GM21515 (cell line): Measurements from ENCODE around the gene PROKR1.
A peak's percentile ranks its signal among the peaks of the same experiment; 100 is the strongest.
"Not testable (repeated sequence)": the region's sequence is repeated elsewhere in the genome, so short reads cannot be mapped to it uniquely, and the experiment has no call there.

Experiments used
- ATAC-seq: cut with Tn5 transposase; IDR thresholded peaks from one replicate; pipeline ENCODE4 v1.9.1; 2021; ENCODE audit not compliant: unreplicated experiment

PROKR1 gene

DNA sequence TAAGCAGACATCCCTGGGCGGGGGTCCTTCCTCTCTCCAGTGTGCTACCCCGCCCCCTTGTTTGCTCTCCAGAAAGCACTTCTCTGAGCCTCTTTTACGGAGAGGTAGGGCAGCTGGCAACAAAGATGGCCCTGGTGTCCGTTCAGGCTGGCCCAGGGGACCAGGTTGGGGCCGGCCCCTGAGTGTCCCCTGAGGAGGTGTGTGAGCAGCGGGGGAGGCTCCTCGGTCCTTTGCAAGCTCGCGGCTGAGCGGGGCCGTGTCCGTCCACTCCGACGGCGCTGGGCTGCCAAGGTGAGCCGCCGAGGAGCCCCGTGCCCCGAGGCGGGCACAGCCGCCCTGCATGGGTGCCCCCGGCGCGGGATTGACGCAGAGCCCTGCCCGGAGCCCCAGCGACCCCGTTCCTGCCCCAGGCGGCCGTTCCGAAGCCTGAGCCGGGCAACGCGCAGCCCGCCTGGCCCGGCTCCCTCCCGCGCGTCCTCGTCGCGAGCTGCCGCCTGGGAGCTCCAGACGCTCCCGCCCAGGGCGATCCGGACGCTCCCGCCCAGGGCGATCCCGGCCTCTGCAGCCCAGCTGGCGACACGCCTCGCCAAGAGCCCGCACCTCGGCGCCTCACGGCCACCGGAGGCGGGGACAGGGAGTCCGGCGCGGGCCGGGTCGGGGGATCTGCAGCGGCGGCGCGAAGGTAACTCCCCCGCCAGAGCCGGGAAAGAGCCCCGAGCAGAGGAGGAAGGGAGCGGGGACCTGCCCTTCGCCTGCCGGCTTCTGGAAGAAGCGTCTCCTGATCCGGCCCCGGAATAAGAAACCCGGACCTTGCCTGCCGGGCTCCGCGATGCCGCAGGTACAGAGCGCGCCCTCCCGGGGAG lies at the start of gene PROKR1:
TSS of gene PROKR1 (plus strand) at position 569 of the 863 bp plus-strand sequence. CDS start 2,243 bp downstream, outside the sequence.
- ATAC-seq = no peak

- ATAC-seq = no peak
Observed at GRCh38 chr2:68594041-68594440, 49.3 kb upstream of the PROKR1 start.

GRCh38 chr2:68594674-68595492 lies 48.5 kb upstream of the PROKR1 start:
- ATAC-seq = peak; percentile 81

GRCh38 chr2:68595493-68595785 lies 47.9 kb upstream of the PROKR1 start:
- ATAC-seq = not testable (repeated sequence)

- ATAC-seq = not testable (repeated sequence)
Observed at GRCh38 chr2:68600495-68600894, 42.9 kb upstream of the PROKR1 start.

GRCh38 chr2:68603059-68603458 lies 40.3 kb upstream of the PROKR1 start:
- ATAC-seq = no peak

DNA sequence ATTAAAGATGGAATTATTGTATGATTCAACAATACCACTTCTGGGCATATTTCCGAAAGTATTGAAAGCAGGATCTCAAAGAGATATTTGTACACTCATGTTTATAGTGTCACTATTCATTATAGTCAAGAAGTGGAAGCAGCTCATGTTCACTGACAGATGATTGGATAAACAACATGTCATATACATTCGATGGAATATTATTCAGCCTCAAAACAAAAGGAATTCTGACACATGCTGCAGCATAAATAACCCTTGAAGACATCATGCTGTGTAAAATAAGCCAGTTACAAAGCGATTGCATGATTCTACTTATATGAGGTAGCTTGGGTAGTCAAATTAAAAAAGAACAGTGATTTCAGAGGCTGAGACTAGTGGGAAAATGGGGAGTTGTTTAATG lies 39.3 kb upstream of the PROKR1 start:
- no peak for ATAC-seq

GRCh38 chr2:68605939-68606338 lies 37.4 kb upstream of the PROKR1 start:
- no peak for ATAC-seq

DNA sequence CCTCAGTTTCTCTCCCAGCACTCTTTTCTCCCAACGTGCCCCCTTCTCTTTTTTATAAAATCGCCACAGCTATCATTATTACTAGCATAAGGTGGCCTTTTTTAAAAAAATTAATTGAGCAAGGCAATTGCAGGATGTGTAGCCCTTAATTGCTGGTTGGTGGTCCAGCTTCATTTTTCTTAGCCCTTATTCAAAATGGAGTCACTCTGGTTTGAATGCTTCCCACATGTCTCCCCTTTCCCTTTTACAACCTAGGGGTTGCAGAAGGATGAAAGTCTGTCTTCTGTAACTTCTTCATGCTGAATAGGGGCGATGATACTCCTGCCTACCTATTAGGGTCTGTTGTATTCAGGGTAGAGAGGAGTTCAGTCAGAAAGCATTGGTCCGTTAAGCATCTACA lies 36.6 kb upstream of the PROKR1 start:
- ATAC-seq = no peak

DNA sequence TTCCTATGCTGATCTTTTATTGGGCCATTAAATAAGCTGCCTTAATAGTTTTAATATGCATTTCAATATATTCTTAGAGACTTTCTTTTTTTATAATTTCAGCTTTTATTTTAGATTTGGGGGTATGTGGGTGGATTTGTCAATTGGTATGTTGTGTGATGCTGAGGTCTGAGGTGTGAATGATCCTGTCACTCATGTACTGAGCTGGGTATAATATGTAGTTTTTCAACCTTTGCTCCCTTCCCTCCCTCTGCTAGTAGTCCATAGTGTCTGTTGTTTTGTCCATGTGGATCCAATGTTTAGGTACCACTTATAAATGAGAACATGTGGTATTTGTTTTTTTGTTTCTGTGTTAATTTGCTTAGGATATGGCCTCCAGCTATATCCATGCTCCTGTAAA lies 35.5 kb upstream of the PROKR1 start:
- ATAC-seq = no peak

- no peak for ATAC-seq
Observed at GRCh38 chr2:68612765-68613519, 30.4 kb upstream of the PROKR1 start.

GRCh38 chr2:68620772-68621171 lies 22.6 kb upstream of the PROKR1 start:
- no peak for ATAC-seq

DNA sequence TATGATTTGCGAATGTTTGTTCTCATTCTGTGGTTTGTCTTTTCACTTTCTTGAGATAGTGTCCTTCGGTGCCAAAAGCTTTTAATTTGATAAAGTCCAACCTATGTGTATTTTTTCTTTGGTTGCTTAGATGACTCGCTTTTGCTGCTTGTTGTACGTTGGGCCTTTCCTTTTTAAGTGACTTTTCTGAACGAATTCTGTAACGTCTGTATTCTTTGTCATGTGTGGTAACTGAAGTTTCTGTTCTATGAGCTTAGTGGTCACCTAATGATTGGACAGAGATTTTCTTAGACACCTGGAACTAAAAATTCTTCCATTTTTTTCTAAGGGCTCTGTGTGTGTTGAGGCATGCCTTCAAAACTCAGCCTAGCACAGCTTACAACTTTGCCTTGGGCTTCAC lies 19.6 kb upstream of the PROKR1 start:
- ATAC-seq = no peak

- ATAC-seq = no peak
Observed at GRCh38 chr2:68627615-68628014, 15.8 kb upstream of the PROKR1 start.

DNA sequence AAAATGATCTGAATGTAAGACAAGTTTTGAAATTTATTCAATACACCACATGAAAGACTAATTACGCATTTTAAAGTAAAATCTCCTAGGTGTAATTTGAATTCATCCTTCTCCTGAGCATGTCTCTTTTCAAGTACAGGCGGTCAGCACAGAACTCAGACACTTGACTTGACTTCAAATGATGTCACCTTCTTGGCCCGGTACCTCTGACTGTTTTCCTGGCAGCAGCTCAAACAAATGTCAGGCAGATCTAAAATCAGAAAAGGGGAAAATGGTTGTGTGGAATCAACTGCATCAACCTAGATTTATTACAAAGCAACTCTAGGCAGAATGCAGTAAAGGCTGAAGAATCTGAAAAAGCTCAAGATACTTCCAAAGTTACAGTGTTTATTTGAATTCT lies 11.4 kb upstream of the PROKR1 start:
- no peak for ATAC-seq

- ATAC-seq = no peak
Observed at GRCh38 chr2:68637047-68637446, 6.3 kb upstream of the PROKR1 start.

DNA sequence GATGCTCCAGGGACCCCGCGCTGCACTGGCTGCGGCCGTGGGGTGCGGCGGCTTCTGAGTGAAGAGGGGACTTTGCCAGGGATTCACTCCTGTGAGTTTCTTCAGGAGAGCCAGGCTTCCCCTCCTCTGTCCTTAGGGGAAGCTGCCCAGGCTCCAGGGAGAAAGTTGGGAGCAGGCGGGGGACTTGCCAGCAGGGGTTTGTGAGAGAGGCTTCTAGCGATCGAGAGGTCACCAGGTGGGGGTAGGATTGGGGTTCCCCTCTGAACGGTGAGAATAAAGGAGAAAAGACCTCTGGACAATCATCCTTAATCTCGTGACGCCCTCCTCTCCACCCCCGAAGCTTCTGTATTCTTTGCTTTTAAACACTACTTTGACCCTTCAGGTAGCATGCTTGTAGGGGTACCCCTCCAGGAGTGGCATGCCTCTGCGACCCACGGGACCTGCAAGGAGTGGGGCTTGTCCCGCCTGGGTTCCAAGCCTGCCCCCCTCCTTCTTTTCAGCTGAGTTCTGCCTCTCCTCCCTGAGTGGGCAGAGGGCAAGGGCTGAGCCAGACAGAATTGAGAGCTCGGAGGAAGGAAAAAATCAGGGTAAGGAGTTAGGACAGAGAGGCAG lies 601 bp downstream of the PROKR1 start:
- no peak for ATAC-seq

- ATAC-seq = no peak
Observed at GRCh38 chr2:68645523-68645922, 2.1 kb downstream of the PROKR1 start.

DNA sequence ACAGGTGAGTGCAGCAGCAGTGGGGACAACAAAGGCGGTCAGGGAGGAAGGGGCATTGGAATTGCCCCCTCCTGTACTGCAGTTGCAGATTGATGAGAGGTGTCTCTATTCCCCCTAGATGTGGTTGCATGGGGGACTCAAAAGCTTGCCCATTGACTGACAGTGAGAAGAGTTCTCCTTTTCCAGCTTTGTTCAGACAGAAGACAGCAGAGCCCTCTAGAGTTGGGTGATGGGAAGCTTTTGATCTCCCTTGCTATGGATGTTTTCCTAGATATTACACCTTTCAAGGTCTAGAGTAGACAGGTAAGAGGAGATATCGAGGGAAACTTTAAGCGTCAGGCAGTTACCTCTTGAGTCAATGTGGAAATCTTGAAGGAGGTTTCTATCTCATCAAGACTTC lies 2.9 kb downstream of the PROKR1 start:
- no peak for ATAC-seq

DNA sequence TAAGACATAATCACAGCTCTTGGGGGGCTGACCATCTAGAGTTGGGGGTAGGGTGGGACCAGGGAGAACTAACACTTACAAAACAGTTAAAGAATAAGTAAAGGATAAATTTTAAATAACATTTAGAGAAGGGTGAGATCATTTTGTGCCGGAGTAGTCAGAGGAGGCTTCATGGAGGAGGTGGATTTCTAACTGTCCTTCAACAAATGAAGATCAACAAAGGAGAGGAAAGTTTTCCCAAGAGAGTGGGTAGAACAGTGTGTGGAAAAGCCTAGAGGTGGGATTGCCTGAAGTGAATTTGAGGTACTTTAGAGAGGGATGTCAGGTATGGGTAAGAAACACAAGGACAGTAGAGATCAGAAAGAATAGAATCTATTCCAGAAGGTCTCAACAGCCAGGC lies 7.3 kb downstream of the PROKR1 start:
- no peak for ATAC-seq

GRCh38 chr2:68653034-68653433 lies 9.7 kb downstream of the PROKR1 start:
- ATAC-seq = no peak
